ENCODE measurements around the gene SPATA6.
"Not testable (repeated sequence)": the region's sequence is repeated elsewhere in the genome, so short reads cannot be mapped to it uniquely, and the experiment has no call there.

DNA sequence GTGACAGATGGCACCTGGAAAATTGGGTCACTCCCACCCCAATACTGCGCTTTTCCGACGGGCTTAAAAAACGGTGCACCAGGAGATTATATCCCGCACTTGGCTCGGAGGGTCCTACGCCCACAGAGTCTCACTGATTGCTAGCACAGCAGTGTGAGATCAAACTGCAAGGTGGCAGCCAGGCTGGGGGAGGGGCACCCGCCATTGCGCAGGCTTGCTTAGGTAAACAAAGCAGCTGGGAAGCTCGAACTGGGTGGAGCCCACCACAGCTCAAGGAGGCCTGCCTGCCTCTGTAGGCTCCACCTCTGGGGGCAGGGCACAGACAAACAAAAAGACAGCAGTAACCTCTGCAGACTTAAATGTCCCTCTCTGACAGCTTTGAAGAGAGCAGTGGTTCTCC is 194.6 kb downstream of the SPATA6 start:
- TF ChIP-seq, protein P1, sequence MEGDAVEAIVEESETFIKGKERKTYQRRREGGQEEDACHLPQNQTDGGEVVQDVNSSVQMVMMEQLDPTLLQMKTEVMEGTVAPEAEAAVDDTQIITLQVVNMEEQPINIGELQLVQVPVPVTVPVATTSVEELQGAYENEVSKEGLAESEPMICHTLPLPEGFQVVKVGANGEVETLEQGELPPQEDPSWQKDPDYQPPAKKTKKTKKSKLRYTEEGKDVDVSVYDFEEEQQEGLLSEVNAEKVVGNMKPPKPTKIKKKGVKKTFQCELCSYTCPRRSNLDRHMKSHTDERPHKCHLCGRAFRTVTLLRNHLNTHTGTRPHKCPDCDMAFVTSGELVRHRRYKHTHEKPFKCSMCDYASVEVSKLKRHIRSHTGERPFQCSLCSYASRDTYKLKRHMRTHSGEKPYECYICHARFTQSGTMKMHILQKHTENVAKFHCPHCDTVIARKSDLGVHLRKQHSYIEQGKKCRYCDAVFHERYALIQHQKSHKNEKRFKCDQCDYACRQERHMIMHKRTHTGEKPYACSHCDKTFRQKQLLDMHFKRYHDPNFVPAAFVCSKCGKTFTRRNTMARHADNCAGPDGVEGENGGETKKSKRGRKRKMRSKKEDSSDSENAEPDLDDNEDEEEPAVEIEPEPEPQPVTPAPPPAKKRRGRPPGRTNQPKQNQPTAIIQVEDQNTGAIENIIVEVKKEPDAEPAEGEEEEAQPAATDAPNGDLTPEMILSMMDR (conservative IDR thresholded peaks at IDR 0.05 in 1 of 2, IDR thresholded peaks at IDR 0.05 in 1 of 2; ENCODE audit: low read depth in 1 of 2, low read length in 2 of 2): not testable (repeated sequence)
- not testable (repeated sequence) for TF ChIP-seq EZH2 (IDR thresholded peaks at IDR 0.05; ENCODE audit: low read length, missing control alignments)

All from fibroblast of lung (primary cell).